NCI-H2107 treated with DMSO at 0.1 percent for 48 hours (cell line): ENCODE measurements around the gene TNF.

Experiments
- DNase-seq: peaks from one replicate; lab custom pipeline; 2025; ENCODE audit not compliant: unreplicated experiment; lab: John Stamatoyannopoulos, UW

Gene TNF

GRCh38 chr6:31626952-31627351 is 51.6 kb downstream of the TNF start:
- DNase-seq: no peak

- no peak for DNase-seq
Measured at GRCh38 chr6:31627690-31628287, 52.4 kb downstream of the TNF start.
